Endometrium (tissue), 2 donors: ENCODE results near the gene PPP1R15A.
A peak's percentile ranks its signal among the peaks of the same experiment; 100 is the strongest.
"Not testable (repeated sequence)": the region's sequence is repeated elsewhere in the genome, so short reads cannot be mapped to it uniquely, and the experiment has no call there.

ENCODE experiments used
- FAIRE-seq: peaks from 2 replicates; lab custom pipeline; 2012; peaks lifted over from hg19 to GRCh38; lab: Jason Lieb, UNC
- donor health status: control.
- donor health status: control.

PPP1R15A gene

DNA sequence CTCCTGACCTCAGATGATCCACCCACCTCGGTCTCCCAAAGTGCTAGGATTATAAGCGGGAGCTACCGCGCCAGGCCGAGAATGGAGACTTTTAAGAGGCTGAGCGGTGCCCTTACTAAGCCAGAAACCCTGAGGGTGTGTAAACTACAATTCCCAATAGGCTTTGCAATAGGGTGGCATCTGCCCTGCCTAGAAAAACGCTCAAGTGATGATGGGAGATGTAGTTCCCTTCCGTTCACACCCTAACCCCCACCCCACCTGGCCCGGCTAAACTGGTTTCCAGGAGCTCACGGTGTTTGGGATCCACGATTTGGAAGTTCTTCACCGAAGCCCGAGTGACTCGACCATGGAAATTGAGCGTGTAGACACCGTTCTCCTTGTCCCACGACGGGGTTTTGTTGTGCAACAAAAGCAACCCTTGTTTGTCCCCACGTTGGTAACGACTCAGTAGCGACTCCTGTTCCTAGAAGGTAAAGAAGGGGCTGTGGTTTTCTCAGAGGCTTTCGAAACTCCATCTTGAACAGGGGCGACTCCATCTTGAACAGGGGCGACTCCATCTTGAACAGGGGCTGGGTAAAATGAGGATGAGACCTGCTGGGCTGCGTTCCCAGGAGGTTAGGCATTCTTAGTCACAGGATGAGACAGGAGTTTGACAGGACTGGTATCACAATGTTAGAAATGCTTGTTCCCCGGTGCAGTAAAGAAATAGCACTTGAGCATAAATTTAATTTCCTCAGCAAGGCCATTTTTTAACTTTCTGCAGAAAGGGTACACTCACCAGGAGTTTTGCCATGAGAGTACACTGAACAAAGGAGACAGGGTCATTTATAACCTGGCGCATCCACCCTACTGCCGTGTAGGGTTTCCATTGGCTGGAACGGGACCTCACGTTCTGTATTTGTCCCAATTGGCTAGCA is 9.8 kb downstream of the PPP1R15A start:
- no peak for FAIRE-seq

DNA sequence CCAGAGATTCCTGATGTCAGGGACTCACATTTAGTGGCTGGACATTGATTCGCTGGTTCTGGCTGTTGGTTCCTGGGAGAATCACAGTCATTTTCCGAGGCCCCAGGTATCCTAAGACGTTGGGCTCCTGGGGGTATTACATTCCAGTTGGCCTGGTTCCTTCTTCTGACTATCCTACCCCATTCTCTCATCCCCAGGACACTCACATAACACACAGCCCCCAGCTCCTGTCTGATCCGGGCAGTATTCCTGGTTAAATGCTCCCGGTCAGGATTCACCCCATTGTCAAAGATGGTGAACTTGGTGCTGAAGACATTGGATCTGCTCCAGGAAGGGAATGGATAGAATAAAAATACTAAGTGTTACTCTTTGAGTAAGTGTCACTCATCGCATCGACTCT is 11.5 kb downstream of the PPP1R15A start:
- FAIRE-seq = no peak

DNA sequence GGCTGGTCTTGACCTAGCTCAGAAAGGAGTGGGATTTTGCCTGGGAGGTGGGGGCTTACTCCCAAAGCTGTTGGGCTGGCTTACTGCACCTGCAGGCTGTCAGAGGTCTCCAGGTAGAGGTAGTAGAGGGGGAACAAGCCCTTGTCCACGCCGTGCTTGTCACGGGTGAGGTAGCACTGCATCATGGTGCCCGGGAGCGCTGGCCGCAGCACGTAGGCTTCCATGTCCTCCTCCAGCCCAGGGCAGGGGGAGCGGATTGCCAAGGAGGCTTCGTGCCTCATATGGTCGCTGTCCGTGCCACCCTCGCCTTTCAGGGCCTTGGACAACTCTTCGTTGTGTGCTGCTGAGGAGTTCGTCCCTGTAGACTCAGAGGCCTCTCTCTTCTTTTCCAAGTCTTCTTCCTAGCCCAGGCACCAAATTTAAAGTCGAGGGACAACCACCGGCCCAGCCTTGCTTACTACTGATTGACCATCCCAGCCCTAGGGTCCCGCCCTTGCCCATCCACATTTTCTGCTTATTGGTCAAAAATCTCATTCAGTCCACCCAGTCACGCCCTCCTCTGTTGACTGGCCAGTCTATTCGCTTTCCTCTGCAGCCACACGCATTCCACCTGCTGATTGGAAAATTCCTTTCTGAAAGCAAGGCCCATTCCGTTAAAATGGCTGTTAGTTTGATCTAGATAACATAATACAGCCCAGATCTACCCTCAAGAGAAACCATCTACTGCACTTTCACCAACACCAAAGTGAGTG is 15.8 kb downstream of the PPP1R15A start:
- no peak for FAIRE-seq

DNA sequence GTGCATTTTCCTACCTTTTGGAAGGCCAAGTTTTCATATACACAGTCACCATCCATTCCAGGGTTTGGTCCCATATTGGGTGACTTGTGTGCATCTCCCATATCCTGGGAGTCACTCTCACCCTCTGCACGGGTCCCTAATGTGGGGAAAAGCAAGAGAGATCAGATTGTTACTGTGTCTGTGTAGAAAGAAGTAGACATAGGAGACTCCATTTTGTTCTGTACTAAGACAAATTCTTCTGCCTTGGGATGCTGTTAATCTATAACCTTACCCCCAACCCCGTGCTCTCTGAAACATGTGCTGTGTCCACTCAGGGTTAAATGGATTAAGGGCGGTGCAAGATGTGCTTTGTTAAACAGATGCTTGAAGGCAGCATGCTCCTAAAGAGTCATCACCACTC is 17.3 kb downstream of the PPP1R15A start:
- FAIRE-seq = not testable (repeated sequence)

DNA sequence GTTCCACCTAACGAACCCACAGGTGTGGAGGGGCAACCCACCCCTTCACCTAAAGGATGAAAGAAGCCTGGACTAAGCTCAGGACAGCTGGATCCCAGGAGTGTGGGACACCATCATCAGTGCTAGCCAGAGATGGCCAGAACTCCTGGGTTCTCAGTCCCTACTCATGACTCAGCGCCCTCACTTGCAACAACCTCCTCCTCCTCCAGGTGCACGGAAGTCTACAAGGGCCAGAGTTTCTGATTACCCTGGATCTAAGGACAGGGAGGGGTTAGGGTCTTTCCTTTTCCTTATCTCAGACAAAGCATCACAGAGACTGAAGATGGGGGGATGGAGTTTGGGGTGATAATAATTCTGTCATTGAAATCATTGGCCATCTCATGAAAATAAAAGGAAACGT is 18.3 kb downstream of the PPP1R15A start:
- no peak for FAIRE-seq

DNA sequence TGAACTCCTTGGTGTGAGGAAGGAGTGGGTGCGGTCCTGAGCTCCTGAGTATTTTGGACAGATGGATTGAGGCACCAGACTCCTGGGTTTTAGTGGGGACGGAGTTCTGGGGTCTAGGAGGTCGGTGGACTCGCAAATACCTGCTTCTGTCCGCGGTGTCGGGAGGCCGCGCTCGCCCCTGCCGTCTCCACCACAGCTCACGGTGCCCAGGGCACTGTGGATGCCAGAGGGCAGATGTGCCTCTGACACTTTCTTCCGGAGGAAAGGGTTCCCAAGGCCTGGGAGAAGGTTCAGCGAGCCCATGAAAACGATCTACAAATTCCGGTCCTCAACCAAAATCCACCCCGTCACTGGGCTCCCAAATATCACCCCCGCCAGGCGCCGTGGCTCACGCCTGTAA is 23.0 kb downstream of the PPP1R15A start:
- no peak for FAIRE-seq

DNA sequence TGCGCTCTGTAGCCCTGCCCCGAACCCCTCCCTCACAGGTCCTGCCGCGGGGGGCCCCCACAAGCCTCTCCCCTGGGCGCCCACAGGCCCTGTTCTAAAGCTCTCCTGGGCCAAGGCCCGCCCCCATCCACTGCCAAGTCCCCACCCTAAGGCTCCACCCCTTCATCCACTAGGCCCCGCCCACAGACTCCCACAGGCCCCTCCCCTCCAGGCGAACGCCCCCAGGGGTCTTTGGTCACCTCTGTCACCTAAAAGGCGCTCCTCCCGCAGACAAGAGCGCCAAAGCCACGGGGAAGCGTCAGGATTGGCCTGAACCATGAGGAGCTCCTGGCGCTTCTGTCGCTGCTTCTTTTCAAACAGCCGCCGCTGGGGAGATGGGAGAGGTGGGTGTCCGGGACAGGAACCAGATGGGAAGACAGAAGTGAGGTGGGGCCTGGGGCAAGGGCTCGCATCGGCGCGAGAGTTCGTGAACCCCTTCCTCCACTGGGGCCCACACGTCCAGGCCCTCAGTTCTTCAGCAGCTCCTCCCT is 24.0 kb downstream of the PPP1R15A start:
- no peak for FAIRE-seq

DNA sequence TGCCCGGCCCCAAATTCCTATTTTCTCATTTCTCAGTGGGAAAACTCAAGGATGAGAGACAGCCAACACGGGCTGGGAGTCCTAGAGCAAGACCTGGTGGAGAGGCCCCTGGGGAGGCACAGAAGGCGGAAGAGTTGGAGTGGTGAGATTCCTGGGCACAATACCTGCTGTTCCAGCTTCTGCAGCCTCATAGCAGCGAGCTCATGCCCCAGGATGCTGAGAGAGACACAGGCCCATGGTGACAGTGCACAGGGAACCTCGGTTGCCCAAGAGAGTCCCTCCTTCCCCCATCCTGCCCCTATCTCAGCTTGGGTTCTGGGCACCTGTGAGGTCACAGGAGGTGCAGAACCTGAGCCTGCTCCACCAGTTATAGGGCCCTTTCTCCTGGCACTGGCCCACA is 25.0 kb downstream of the PPP1R15A start:
- no peak for FAIRE-seq

DNA sequence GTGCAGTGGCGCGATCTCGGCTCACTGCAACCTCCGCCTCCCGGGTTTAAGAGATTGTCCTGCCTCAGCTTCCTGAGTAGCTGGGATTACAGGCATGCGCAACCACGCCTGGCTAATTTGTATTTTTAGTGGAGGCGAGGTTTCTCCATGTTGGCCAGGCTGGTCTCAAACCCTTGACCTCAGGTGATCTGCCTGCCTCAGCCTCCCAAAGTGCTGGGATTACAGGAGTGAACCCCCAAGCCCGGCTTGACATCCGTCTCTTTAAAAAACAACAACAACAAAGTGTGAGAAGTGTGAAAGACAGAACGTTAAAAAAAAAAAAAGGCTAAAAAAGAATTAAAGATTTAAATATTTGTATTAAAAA is 27.1 kb downstream of the PPP1R15A start:
- FAIRE-seq = peak; percentile 12

DNA sequence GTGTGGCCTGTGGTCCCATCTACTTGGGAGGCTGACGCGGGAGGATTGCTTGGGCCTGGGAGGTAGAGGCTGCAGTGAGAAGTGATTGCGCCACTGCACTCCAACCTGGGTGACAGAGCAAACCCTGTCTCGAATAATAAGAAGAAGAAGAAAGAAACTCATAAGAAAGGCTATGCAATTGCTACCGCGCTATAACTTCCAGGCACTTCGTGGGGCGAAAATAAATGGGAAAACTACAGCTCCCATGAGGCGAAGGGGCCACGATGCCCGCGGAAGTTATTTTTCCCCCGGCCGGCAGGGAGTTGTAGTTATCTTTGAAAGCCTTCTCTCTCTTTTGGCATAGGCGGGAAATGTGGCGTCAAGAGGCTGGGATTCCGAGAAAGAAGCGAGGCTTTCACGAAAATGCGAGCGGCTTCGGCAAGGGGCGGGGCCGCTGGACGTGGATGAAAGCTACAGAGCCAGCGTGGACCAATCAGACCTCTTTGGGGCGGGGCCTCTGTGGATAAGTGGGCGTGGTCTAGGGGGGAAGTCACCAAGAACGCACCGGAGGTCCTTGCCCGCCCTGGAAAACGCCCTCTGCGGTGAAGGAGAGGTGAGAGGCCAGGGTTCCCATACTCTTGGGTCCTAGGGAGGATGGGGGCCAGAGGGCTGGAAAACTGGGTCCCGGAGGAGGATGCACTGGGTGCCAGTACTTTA is 27.7 kb downstream of the PPP1R15A start, which contains the start of gene NUCB1:
NUCB1 (plus strand) TSS at position 532 of the 696 bp plus-strand sequence. CDS start 485 bp downstream, outside the sequence.
- FAIRE-seq = peak; percentile 98

DNA sequence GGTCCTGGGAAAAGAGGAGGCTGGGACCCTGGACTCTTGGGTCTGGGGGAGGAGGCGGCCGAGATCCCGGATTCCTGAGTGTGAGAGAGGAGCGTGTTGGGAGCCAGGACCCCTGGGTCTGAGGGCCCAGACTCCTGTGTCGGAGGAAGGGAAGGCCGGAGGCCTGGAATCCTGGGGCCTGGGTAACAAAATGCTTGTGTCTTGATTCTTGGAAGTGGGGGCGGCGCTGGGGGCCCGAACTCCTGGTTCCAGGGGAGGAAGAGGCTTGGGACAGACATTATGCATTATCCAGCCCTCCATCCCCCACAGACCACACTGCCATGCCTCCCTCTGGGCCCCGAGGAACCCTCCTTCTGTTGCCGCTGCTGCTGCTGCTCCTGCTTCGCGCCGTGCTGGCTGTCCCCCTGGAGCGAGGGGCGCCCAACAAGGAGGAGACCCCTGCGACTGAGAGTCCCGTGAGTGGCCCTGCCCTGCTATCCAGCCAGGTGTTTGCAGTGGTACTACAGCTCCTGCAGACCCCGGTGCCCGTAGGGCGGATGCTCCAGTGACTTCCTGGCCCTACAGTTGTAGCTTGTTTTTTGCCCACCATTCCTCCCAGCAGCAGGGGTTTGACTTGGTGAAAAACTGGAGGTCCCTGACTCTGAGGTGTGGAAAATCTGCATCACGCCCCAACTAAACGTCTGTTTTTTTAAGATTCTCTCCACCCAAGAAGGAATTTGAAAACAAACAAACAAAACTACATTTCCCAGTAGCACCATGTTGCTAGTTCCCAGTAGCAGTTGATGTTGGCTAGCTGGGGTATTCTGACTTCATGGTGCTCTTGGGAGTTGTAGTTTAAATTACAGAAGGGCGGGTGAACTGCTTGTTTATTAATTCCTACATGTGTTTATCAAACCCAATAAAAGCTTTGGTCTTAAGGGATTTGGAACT is 28.5 kb downstream of the PPP1R15A start:
- no peak for FAIRE-seq

DNA sequence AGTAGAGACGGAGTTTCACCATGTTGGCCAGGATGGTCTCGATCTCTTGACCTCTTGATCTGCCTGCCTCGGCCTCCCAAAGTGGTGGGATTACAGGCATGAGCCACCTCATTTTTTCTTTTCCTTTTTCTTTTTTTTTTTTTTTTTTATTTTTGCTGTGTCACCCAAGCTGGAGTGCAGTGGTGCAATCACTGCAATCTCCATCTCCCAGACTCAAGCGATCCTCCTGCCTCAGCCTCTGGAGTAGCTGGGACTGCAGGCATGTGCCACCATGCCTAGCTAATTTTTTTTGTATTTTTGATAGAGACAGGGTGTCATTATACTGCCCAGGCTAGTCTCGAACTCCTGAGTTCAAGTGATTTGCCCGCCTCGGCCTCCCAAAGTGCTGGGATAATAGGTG is 30.1 kb downstream of the PPP1R15A start:
- FAIRE-seq = not testable (repeated sequence)

DNA sequence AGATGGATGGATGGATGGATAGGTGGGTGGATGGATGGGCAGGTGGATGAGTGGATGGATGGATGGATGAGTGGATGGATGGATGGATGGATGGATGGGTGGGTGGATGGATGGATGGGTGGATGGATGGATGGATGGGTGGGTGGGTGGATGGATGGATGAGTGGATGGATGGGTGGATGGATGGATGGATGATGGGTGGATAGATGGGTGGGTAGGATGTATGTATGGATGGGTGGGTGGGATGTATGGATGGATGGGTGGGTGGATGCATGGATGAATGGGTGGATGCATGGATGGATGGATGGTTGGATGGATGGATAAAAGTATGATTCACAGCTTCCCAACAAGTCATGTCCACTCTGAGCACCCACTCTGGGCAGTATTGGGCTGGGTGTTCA is 31.6 kb downstream of the PPP1R15A start:
- FAIRE-seq = not testable (repeated sequence)

DNA sequence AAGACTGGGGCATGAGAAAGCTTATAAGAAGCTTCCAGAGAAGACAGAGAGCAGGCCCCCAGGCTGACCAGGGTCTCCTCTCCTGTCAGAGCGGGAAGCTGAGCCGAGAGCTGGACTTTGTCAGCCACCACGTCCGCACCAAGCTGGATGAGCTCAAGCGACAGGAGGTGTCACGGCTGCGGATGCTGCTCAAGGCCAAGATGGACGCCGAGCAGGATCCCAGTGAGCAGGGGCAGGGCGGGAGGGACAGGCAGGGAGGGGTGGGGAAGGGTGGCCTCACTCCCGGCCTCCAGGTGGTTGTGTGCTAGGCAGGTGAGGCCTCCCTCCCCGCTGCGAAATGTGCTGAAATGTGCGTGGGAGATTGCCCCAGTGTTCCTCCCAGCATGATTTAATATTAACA is 33.4 kb downstream of the PPP1R15A start:
- FAIRE-seq = no peak

DNA sequence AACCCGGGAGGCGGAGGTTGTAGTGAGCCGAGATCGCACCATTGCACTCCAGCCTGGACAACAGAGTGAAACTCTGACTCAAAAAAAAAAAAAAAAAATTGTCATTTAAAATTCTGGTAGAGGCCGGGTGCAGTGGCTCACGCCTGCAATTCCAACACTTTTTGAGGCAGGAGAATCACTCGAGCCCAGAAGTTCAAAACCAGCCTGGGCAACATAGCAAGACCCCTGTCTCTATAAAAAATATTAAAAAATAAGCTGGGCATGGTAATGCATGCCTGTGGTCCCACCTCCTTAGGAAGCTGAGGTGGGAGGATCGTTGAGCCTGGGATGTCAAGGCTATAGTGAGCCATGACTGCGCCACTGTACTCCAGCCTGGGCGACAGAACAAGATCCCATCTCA is 34.1 kb downstream of the PPP1R15A start:
- no peak for FAIRE-seq

DNA sequence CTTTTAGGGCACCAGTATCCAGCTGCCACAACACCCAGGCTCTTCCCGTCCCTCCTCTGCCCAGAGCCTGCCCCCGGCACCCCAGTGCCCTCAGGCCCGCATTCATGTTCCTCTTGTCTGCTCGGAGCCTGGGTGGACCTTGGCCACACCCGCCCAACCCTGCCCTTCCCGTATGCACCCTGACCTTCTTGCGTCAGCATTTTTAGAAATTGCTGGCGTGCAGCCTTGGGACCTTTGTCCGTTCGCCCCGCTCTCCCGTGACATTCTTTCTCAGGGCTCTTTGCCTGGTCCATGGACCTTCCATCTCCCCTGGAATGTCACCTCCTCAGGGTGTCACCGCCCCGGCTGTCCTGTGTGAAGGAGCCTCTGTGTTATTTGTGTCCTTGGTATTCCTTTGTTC is 35.5 kb downstream of the PPP1R15A start:
- no peak for FAIRE-seq

DNA sequence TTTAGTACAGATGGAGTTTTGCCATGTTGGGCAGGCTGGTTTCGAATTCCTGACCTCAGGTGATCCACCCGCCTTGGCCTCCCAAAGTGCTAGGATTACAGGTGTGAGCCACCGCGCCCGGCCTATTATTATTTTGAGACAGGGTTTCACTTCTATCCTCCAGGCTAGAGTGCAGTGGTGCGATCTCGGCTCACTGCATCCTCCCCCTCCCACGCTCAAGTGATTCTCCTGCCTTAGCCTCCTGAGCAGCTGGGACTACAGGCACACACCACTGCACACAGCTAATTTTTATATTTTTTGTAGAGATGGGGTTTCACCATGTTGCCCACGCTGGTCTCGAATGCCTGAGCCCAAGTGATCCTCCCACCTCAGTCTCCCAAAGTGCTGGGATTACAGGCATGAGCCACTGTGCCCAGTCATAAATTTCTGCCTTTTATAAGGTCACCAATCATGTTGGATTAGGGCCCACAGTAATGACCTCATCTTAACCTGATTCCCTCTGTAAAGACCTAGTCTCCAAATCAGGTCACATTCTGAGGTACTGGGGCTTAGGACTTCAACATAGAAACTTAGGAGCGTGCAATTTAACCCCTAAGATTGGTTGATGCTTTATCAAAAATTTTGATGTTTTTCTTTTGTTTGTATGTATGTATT is 37.3 kb downstream of the PPP1R15A start:
- not testable (repeated sequence) for FAIRE-seq

DNA sequence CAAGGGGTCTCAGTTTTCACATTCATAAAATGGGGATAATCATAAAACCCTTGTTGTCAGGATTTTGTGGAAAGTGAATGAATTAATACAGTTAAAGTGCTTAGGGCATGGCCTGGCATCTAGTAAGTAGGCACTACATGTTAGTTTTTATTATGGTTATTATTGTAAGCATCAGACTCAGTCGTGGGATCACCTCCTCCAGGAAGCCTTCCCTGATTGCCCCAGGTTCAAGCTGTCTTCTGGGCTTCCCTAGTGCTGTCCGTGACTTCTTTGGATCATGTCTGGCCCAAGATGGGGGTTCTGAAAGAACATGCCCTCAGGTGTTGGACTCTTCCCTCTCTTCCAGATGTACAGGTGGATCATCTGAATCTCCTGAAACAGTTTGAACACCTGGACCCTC is 38.6 kb downstream of the PPP1R15A start:
- no peak for FAIRE-seq

DNA sequence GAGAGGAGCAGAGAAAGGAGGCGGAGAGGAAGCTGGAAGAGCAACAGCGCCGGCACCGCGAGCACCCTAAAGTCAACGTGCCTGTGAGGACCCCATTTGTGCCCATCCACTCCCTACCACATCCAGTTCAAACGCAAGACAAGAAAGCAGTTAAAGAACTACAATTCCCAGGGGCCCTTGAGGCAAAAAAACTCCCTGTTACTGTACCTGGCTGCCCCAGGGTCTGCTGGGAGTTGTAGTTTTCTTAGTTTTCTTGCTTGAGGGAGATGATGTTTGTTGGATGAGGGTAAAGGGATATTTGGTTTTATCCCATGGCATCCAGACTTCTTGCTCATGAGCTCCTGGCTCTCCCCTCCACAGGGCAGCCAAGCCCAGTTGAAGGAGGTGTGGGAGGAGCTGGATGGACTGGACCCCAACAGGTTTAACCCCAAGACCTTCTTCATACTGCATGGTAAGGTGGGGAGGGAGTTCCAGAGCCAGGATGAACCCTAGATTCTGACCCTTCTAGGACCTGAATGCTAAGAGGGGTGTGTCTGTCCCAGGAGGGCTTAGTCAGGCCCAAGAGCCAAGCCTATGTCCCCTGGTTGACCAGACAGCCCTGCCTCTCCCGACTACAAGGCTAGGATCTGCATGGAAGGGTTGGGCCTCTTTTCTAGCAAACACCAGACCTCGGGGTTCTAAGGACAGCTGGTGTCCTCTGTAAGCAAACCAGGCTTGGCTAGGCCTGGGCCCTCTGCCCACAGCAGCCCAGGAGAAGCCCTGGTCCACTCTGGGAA is 41.1 kb downstream of the PPP1R15A start:
- no peak for FAIRE-seq

DNA sequence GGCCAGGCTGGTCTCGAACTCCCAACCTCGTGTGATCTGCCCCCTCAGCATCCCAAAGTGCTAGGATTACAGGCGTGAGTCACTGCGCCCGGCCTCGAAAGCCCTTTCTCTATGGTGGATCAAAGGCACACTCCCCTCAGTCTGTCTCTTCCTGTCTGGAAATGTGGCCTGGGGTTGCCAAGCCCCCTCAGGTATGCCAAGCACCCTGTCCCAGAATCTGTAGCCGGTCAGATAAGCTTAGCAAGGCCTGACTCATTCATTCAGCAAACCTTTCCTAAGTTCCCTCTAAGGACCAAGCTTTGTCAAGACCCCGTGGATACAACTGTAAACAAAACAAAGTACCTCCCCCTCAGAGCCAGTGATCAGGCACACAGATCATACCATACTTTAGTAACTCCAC is 42.0 kb downstream of the PPP1R15A start:
- no peak for FAIRE-seq
